ENCODE results near the gene RAD51B.

Gene RAD51B

GRCh38 chr14:68631394-68632053 lies 811.9 kb downstream of the RAD51B start:
- H3K27ac ChIP-seq = no peak overlapping the region
- H3K9ac ChIP-seq (ENCODE audit: insufficient read length) = no peak overlapping the region
- no peaks in the 10 kb centered on the region for H3K36me3 ChIP-seq (ENCODE audit: insufficient read depth, low read length)
- H3K9me3 ChIP-seq (ENCODE audit: low read depth, low read length) = no peaks in the 10 kb centered on the region
- TF ChIP-seq EZH2 (IDR thresholded peaks at IDR 0.05) (no peak), POLR2AphosphoS5 (IDR thresholded peaks at IDR 0.05; ENCODE audit: borderline replicate concordance, low read depth, low read length) (no peak), FOXP2 (optimal IDR thresholded peaks at IDR 0.05; ENCODE audit: control extremely low read depth, extremely low read length, insufficient read depth) (no peak)
- no peak for DNase-seq (ENCODE audit: low read depth, low spot score)
- no peak overlapping the region for H3K4me3 ChIP-seq

GRCh38 chr14:68632054-68632895 lies 812.7 kb downstream of the RAD51B start:
- H3K27ac ChIP-seq = no peak overlapping the region
- no peak overlapping the region for H3K4me3 ChIP-seq
- H3K9me3 ChIP-seq (ENCODE audit: low read depth, low read length) = no peaks in the 10 kb centered on the region
- DNase-seq (ENCODE audit: low read depth, low spot score) = no peak
- no peak for TF ChIP-seq EZH2 (IDR thresholded peaks at IDR 0.05)
- no peaks in the 10 kb centered on the region for H3K36me3 ChIP-seq (ENCODE audit: insufficient read depth, low read length)
- no peak overlapping the region for H3K9ac ChIP-seq (ENCODE audit: insufficient read length)

GRCh38 chr14:68633131-68633991 lies 813.8 kb downstream of the RAD51B start:
- no peak overlapping the region for H3K27ac ChIP-seq
- H3K9me3 ChIP-seq (ENCODE audit: low read depth, low read length) = no peaks in the 10 kb centered on the region
- no peak overlapping the region for H3K4me3 ChIP-seq
- TF ChIP-seq FOXP2 (optimal IDR thresholded peaks at IDR 0.05; ENCODE audit: control extremely low read depth, extremely low read length, insufficient read depth) = no peak
- no peak for TF ChIP-seq EZH2 (IDR thresholded peaks at IDR 0.05)
- no peak for TF ChIP-seq POLR2AphosphoS5 (IDR thresholded peaks at IDR 0.05; ENCODE audit: borderline replicate concordance, low read depth, low read length)
- DNase-seq (ENCODE audit: low read depth, low spot score) = no peak
- H3K36me3 ChIP-seq (ENCODE audit: insufficient read depth, low read length) = no peaks in the 10 kb centered on the region
- H3K9ac ChIP-seq (ENCODE audit: insufficient read length) = no peak overlapping the region

- Histone ChIP-seq H3K9me3 (ENCODE audit: low read depth, low read length) (no peaks in the 10 kb centered on the region), H3K9ac (ENCODE audit: insufficient read length) (no peak overlapping the region), H3K4me3 (no peak overlapping the region), H3K27ac (no peak overlapping the region), H3K36me3 (ENCODE audit: insufficient read depth, low read length) (no peaks in the 10 kb centered on the region)
- TF ChIP-seq EZH2 (IDR thresholded peaks at IDR 0.05) (no peak), FOXP2 (optimal IDR thresholded peaks at IDR 0.05; ENCODE audit: control extremely low read depth, extremely low read length, insufficient read depth) (no peak), POLR2AphosphoS5 (IDR thresholded peaks at IDR 0.05; ENCODE audit: borderline replicate concordance, low read depth, low read length) (no peak)
- DNase-seq (ENCODE audit: low read depth, low spot score) = no peak
These were observed 814.8 kb downstream of the RAD51B start for GRCh38 chr14:68634332-68634731.

GRCh38 chr14:68634874-68635595 lies 815.5 kb downstream of the RAD51B start:
- Histone ChIP-seq H3K27ac (no peak overlapping the region), H3K9me3 (ENCODE audit: low read depth, low read length) (no peaks in the 10 kb centered on the region), H3K9ac (ENCODE audit: insufficient read length) (no peak overlapping the region), H3K4me3 (no peak overlapping the region), H3K36me3 (ENCODE audit: insufficient read depth, low read length) (no peaks in the 10 kb centered on the region)
- no peak for DNase-seq (ENCODE audit: low read depth, low spot score)
- TF ChIP-seq EZH2 (IDR thresholded peaks at IDR 0.05) (no peak), FOXP2 (optimal IDR thresholded peaks at IDR 0.05; ENCODE audit: control extremely low read depth, extremely low read length, insufficient read depth) (no peak), POLR2AphosphoS5 (IDR thresholded peaks at IDR 0.05; ENCODE audit: borderline replicate concordance, low read depth, low read length) (no peak)

GRCh38 chr14:68636597-68636996 lies 817.0 kb downstream of the RAD51B start:
- TF ChIP-seq FOXP2 (optimal IDR thresholded peaks at IDR 0.05; ENCODE audit: control extremely low read depth, extremely low read length, insufficient read depth) = no peak
- TF ChIP-seq POLR2AphosphoS5 (IDR thresholded peaks at IDR 0.05; ENCODE audit: borderline replicate concordance, low read depth, low read length) = no peak
- no peak for TF ChIP-seq EZH2 (IDR thresholded peaks at IDR 0.05)
- Histone ChIP-seq H3K4me3 (no peak overlapping the region), H3K9ac (ENCODE audit: insufficient read length) (no peak overlapping the region), H3K27ac (no peak overlapping the region), H3K36me3 (ENCODE audit: insufficient read depth, low read length) (no peaks in the 10 kb centered on the region), H3K9me3 (ENCODE audit: low read depth, low read length) (no peaks in the 10 kb centered on the region)
- DNase-seq (ENCODE audit: low read depth, low spot score) = no peak

GRCh38 chr14:68637106-68638021 lies 817.8 kb downstream of the RAD51B start:
- no peaks in the 10 kb centered on the region for H3K36me3 ChIP-seq (ENCODE audit: insufficient read depth, low read length)
- no peak for DNase-seq (ENCODE audit: low read depth, low spot score)
- no peaks in the 10 kb centered on the region for H3K9me3 ChIP-seq (ENCODE audit: low read depth, low read length)
- H3K9ac ChIP-seq (ENCODE audit: insufficient read length) = no peak overlapping the region
- TF ChIP-seq EZH2 (IDR thresholded peaks at IDR 0.05) = no peak
- no peak for TF ChIP-seq POLR2AphosphoS5 (IDR thresholded peaks at IDR 0.05; ENCODE audit: borderline replicate concordance, low read depth, low read length)
- TF ChIP-seq FOXP2 (optimal IDR thresholded peaks at IDR 0.05; ENCODE audit: control extremely low read depth, extremely low read length, insufficient read depth) = no peak
- no peak overlapping the region for H3K27ac ChIP-seq
- no peak overlapping the region for H3K4me3 ChIP-seq
